Liver (tissue), 3 donors: Measurements from ENCODE around the gene CLDN1.

Experiments
- ATF3 ChIP-seq: IDR thresholded peaks from 2 replicates; pipeline ENCODE4 v1.6.1; 2016; ENCODE audit warnings: antibody characterized with exemption
- CTCF ChIP-seq: fragments of 150-350 bp; IDR thresholded peaks from 2 replicates; pipeline ENCODE4 v1.5.1; 2017; ENCODE audit warnings: improper control_type of control experiment, low read depth, low read length; ENCODE audit not compliant: missing input control
- GABPA ChIP-seq, 2 donors: IDR thresholded peaks in 1 of 2; conservative IDR thresholded peaks in 1 of 2; 2 replicates each; pipeline ENCODE4 v1.6.1; 2016; ENCODE audit warnings: antibody characterized with exemption in 2 of 2, mild to moderate bottlenecking in 1 of 2, moderate library complexity in 1 of 2
- HNF4A ChIP-seq, 2 donors: conservative IDR thresholded peaks; 2 replicates each; pipeline ENCODE4 v1.6.1; 2016; ENCODE audit warnings: antibody characterized with exemption in 2 of 2, mild to moderate bottlenecking in 2 of 2
- JUND ChIP-seq, 2 donors: IDR thresholded peaks; 2 replicates each; pipeline ENCODE4 v1.6.1; 2016; ENCODE audit warnings: antibody characterized with exemption in 2 of 2
- MAX ChIP-seq: IDR thresholded peaks from 2 replicates; pipeline ENCODE4 v1.6.1; 2016; ENCODE audit warnings: antibody characterized with exemption
- NR2F2 ChIP-seq: IDR thresholded peaks from 2 replicates; pipeline ENCODE4 v1.6.1; 2016; ENCODE audit warnings: antibody characterized with exemption
- RAD21 ChIP-seq, 2 donors: IDR thresholded peaks; 2 replicates each; pipeline ENCODE4 v1.6.1; 2016; ENCODE audit warnings: antibody characterized with exemption in 2 of 2, mild to moderate bottlenecking in 2 of 2
- RXRA ChIP-seq, 2 donors: IDR thresholded peaks; 2 replicates each; pipeline ENCODE4 v1.6.1; 2017 to 2018; ENCODE audit warnings: antibody characterized with exemption in 2 of 2, mild to moderate bottlenecking in 1 of 2
- SP1 ChIP-seq: IDR thresholded peaks from 2 replicates; pipeline ENCODE4 v1.6.1; 2018; ENCODE audit warnings: antibody characterized with exemption, mild to moderate bottlenecking
- TAF1 ChIP-seq: conservative IDR thresholded peaks from 2 replicates; pipeline ENCODE4 v1.6.1; 2016; ENCODE audit warnings: antibody characterized with exemption, mild to moderate bottlenecking
- YY1 ChIP-seq: IDR thresholded peaks from 2 replicates; pipeline ENCODE4 v1.6.1; 2016; ENCODE audit warnings: antibody characterized with exemption, mild to moderate bottlenecking
- donor health status: healthy.
- donor health status: healthy.

- no peak for TF ChIP-seq CTCF
- TF ChIP-seq HNF4A (conservative IDR thresholded peaks at IDR 0.05) = no peak
- no peak for TF ChIP-seq GABPA (IDR thresholded peaks at IDR 0.05 in 1 of 2, conservative IDR thresholded peaks at IDR 0.05 in 1 of 2)
- TF ChIP-seq TAF1 = no peak
- no peak for TF ChIP-seq JUND (IDR thresholded peaks at IDR 0.05)
- no peak for TF ChIP-seq RAD21 (IDR thresholded peaks at IDR 0.05)
- no peak for TF ChIP-seq RXRA (IDR thresholded peaks at IDR 0.05)
- no peak for TF ChIP-seq SP1
- no peak for TF ChIP-seq MAX
- no peak for TF ChIP-seq ATF3
- no peak for TF ChIP-seq YY1
- no peak for TF ChIP-seq NR2F2
These were observed 40.0 kb upstream of the CLDN1 start for GRCh38 chr3:190362258-190362657.
